Hepatocyte (in vitro differentiated cells): ENCODE data around the gene SLC25A46. TPM values are rescaled to one million over a fixed set of nuclear protein-coding genes. Genes with fewer than 3 reads are reported as not detected.
"Not testable (repeated sequence)": the region's sequence is repeated elsewhere in the genome, so short reads cannot be mapped to it uniquely, and the experiment has no call there.

ENCODE experiments used
- DNase-seq: peaks from one replicate; pipeline ENCODE4 v3.0.0-alpha.2; 2016; ENCODE audit warnings: low spot score
- H2AFZ ChIP-seq: fragments of 200-600 bp; sonication (generic); 2 replicates; pipeline ENCODE4 v1.6.0; 2016; ENCODE audit warnings: antibody characterized with exemption, mild to moderate bottlenecking
- H3K27ac ChIP-seq: fragments of 200-600 bp; sonication (generic); 2 replicates; pipeline ENCODE4 v1.5.1; 2016; ENCODE audit warnings: mild to moderate bottlenecking
- H3K27me3 ChIP-seq: fragments of 200-600 bp; sonication (generic); 2 replicates; pipeline ENCODE4 v1.6.1; 2016
- H3K36me3 ChIP-seq: fragments of 200-600 bp; sonication (generic); replicated peaks from 2 replicates; pipeline ENCODE4 v1.5.1; 2016; ENCODE audit warnings: low read depth; ENCODE audit not compliant: insufficient read depth
- H3K4me1 ChIP-seq: fragments of 200-600 bp; sonication (generic); 2 replicates; pipeline ENCODE4 v1.5.1; 2016; ENCODE audit warnings: mild to moderate bottlenecking, moderate library complexity; ENCODE audit not compliant: insufficient read depth
- H3K4me2 ChIP-seq: fragments of 200-600 bp; sonication (generic); 2 replicates; pipeline ENCODE4 v1.6.0; 2016
- H3K4me3 ChIP-seq: fragments of 200-600 bp; sonication (generic); 2 replicates; pipeline ENCODE4 v1.5.1; 2016; ENCODE audit warnings: mild to moderate bottlenecking
- H3K79me2 ChIP-seq: fragments of 200-600 bp; sonication (generic); 2 replicates; pipeline ENCODE4 v1.6.0; 2017; ENCODE audit warnings: mild to moderate bottlenecking
- H3K9me2 ChIP-seq: fragments of 200-600 bp; sonication (generic); replicated peaks from 2 replicates; pipeline ENCODE4 v1.6.0; 2017; ENCODE audit warnings: mild to moderate bottlenecking; ENCODE audit not compliant: insufficient read depth
- H3K9me3 ChIP-seq: fragments of 200-600 bp; sonication (generic); 2 replicates; pipeline ENCODE4 v1.5.1; 2016; ENCODE audit warnings: low read depth, mild to moderate bottlenecking
- H4K20me1 ChIP-seq: fragments of 200-600 bp; sonication (generic); 2 replicates; pipeline ENCODE4 v1.6.0; 2016; ENCODE audit warnings: mild to moderate bottlenecking; ENCODE audit not compliant: insufficient read depth, poor library complexity, severe bottlenecking
- CTCF ChIP-seq: fragments of 200-600 bp; sonication (generic); IDR thresholded peaks from 2 replicates; pipeline ENCODE4 v1.5.1; 2016; ENCODE audit warnings: antibody characterized with exemption, mild to moderate bottlenecking; ENCODE audit not compliant: poor library complexity
- EZH2 ChIP-seq: fragments of 200-600 bp; sonication (generic); IDR thresholded peaks from 2 replicates; pipeline ENCODE4 v1.6.1; 2016; ENCODE audit warnings: antibody characterized with exemption, mild to moderate bottlenecking, borderline replicate concordance
- EZH2phosphoT487 ChIP-seq: fragments of 200-600 bp; sonication (generic); IDR thresholded peaks from one replicate; pipeline ENCODE4 v1.6.1; 2018; ENCODE audit warnings: antibody characterized with exemption, mild to moderate bottlenecking, low read depth, moderate library complexity; ENCODE audit not compliant: unreplicated experiment, severe bottlenecking
- WGBS: methylation state at CpG from one replicate; pipeline ENCODE4 v1.1.6; 2016; ENCODE audit warnings: low lambda C conversion rate; ENCODE audit errors: missing lambda C conversion rate; 5-methylcytosine and 5-hydroxymethylcytosine counted together
- polyA plus RNA-seq: library from polyadenylated mRNA; unstranded; fragments of >200 nt; fragmentation: Nextera tagmentation; extraction: Ambion mirVana; gene quantifications from 2 replicates; pipeline ENCODE4 v1.2.1, GENCODE V29; 2016
- total RNA-seq: library from RNA; depleted of rRNA; stranded (reverse); fragments of >200 nt; gene quantifications from 2 replicates; pipeline ENCODE4 v1.2.3, GENCODE V29; 2014

Gene SLC25A46
- total and polyA plus RNA-seq, 2 experiments from 2014 or later: 27.3 to 76.2 TPM

DNA sequence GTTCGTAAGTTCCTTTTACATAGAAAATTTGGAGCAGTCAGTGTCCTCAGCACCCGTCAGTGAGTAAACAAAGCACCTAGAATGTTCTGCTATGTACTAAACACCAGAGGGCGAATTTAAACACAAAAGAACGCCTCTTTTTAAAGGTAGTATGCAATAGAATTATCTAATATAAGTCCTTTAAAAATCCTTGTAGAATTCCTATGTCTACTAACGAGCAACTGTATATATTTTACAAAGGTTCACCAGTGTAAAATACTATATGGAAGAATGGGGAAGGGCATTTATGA, 11.8 kb upstream of the SLC25A46 start:
- Histone ChIP-seq H3K27ac (peak overlapping the region; percentile 14), H3K9me2 (no peaks in the 10 kb centered on the region), H3K27me3 (no peaks in the 10 kb centered on the region), H3K9me3 (no peaks in the 10 kb centered on the region), H3K4me1 (no peaks in the 10 kb centered on the region), H3K79me2 (no peaks in the 10 kb centered on the region), H4K20me1 (no peaks in the 10 kb centered on the region), H2AFZ (peak overlapping the region; percentile 72), H3K36me3 (no peaks in the 10 kb centered on the region), H3K4me2 (peak overlapping the region; percentile 85), H3K4me3 (peak overlapping the region; percentile 68)
- 44% methylated on average over 5 of the region's 5 CpGs for WGBS
- DNase-seq: peak; percentile 12
- TF ChIP-seq EZH2 (no peak), EZH2phosphoT487 (no peak), CTCF (no peak)

GRCh38 chr5:110731499-110731898, 7.3 kb upstream of the SLC25A46 start:
- not testable (repeated sequence) for H3K9me2 ChIP-seq, H3K4me2 ChIP-seq, H3K36me3 ChIP-seq, H3K27ac ChIP-seq, H4K20me1 ChIP-seq, H3K9me3 ChIP-seq, DNase-seq, H3K4me1 ChIP-seq, H2AFZ ChIP-seq, H3K27me3 ChIP-seq, H3K4me3 ChIP-seq, H3K79me2 ChIP-seq
- 93% methylated on average over 2 of the region's 2 CpGs for WGBS

- Histone ChIP-seq H2AFZ (no peak overlapping the region), H3K4me3 (no peak overlapping the region), H4K20me1 (no peaks in the 10 kb centered on the region), H3K9me2 (no peaks in the 10 kb centered on the region), H3K27ac (no peak overlapping the region), H3K4me2 (no peak overlapping the region), H3K4me1 (peaks cover 6% of the 10 kb centered on the region), H3K36me3 (no peaks in the 10 kb centered on the region), H3K9me3 (no peaks in the 10 kb centered on the region), H3K79me2 (peaks cover 6% of the 10 kb centered on the region), H3K27me3 (no peaks in the 10 kb centered on the region)
- 93% methylated on average over 2 of the region's 2 CpGs for WGBS
- no peak for DNase-seq
- TF ChIP-seq EZH2phosphoT487 (no peak), CTCF (no peak), EZH2 (no peak)
Measured at GRCh38 chr5:110734101-110734500, 4.7 kb upstream of the SLC25A46 start.

GRCh38 chr5:110735556-110735955, 3.3 kb upstream of the SLC25A46 start:
- Histone ChIP-seq H3K79me2 (peaks cover 18% of the 10 kb centered on the region), H3K4me3 (no peak overlapping the region), H4K20me1 (no peaks in the 10 kb centered on the region), H3K4me1 (peaks cover 6% of the 10 kb centered on the region), H3K36me3 (no peaks in the 10 kb centered on the region), H3K4me2 (no peak overlapping the region), H3K9me2 (no peaks in the 10 kb centered on the region), H3K27ac (no peak overlapping the region), H3K9me3 (no peaks in the 10 kb centered on the region), H2AFZ (no peak overlapping the region), H3K27me3 (no peaks in the 10 kb centered on the region)
- no peak for DNase-seq
- 55% methylated on average over 1 of the region's 1 CpG for WGBS
- TF ChIP-seq EZH2 (no peak), CTCF (no peak), EZH2phosphoT487 (no peak)
